OCI-LY1 (cell line): ENCODE results near the gene TMBIM4.

Source experiments
- H2AFZ ChIP-seq: fragments of 200-600 bp; sonication (generic), shearing (Covaris generic); 2 replicates; pipeline ENCODE4 v1.6.0; 2014; ENCODE audit warnings: antibody characterized with exemption, mild to moderate bottlenecking, low read length
- H3F3A ChIP-seq: fragments of 200-600 bp; sonication (generic), shearing (Covaris generic); 2 replicates; pipeline ENCODE4 v1.6.0; 2014; ENCODE audit warnings: mild to moderate bottlenecking, antibody characterized with exemption, low read length, moderate library complexity; ENCODE audit not compliant: insufficient read depth
- H3K27ac ChIP-seq: fragments of 200-600 bp; sonication (generic); 2 replicates; pipeline ENCODE4 v1.5.1; 2014; ENCODE audit warnings: low read length, mixed run types, mild to moderate bottlenecking, low read depth; ENCODE audit not compliant: poor library complexity, severe bottlenecking
- H3K27me3 ChIP-seq: fragments of 200-600 bp; sonication (generic); 2 replicates; pipeline ENCODE4 v1.6.0; 2014; ENCODE audit warnings: antibody characterized with exemption, mild to moderate bottlenecking, low read length, moderate library complexity; ENCODE audit not compliant: insufficient read depth
- H3K36me3 ChIP-seq: fragments of 200-600 bp; sonication (generic); 2 replicates; pipeline ENCODE4 v1.6.1; 2014; ENCODE audit warnings: mild to moderate bottlenecking, antibody characterized with exemption, low read length, moderate library complexity, mixed read lengths; ENCODE audit not compliant: insufficient read depth
- H3K4me1 ChIP-seq: fragments of 200-600 bp; sonication (generic); 2 replicates; pipeline ENCODE4 v1.5.1; 2014; ENCODE audit warnings: mild to moderate bottlenecking, low read length, moderate library complexity; ENCODE audit not compliant: insufficient read depth, severe bottlenecking
- H3K4me2 ChIP-seq: fragments of 200-600 bp; sonication (generic), shearing (Covaris generic); 2 replicates; pipeline ENCODE4 v1.6.1; 2014; ENCODE audit warnings: low read length
- H3K4me3 ChIP-seq: fragments of 200-600 bp; sonication (generic); 2 replicates; pipeline ENCODE4 v1.5.1; 2014; ENCODE audit warnings: low read length, low read depth, mild to moderate bottlenecking, mixed read lengths; ENCODE audit not compliant: poor library complexity, severe bottlenecking
- H3K79me2 ChIP-seq: fragments of 200-600 bp; shearing (Covaris generic); 2 replicates; pipeline ENCODE4 v1.6.1; 2016; ENCODE audit warnings: mixed run types, low read length, mixed read lengths; ENCODE audit not compliant: insufficient read depth
- H3K9ac ChIP-seq: fragments of 200-600 bp; sonication (generic), shearing (Covaris generic); 2 replicates; pipeline ENCODE4 v1.6.1; 2014; ENCODE audit warnings: mild to moderate bottlenecking, low read length, mixed read lengths
- H3K9me2 ChIP-seq: fragments of 200-600 bp; sonication (generic), shearing (Covaris generic); 2 replicates; pipeline ENCODE4 v1.6.1; 2014; ENCODE audit warnings: low read depth, mild to moderate bottlenecking, low read length, mixed read lengths
- H3K9me3 ChIP-seq: fragments of 200-600 bp; shearing (Covaris generic); 2 replicates; pipeline ENCODE4 v1.6.1; 2014; ENCODE audit warnings: low read length, mixed read lengths
- H4K20me1 ChIP-seq: fragments of 200-600 bp; sonication (generic), shearing (Covaris generic); 2 replicates; pipeline ENCODE4 v1.6.0; 2016; ENCODE audit warnings: mild to moderate bottlenecking, low read length; ENCODE audit not compliant: insufficient read depth
- EZH2 ChIP-seq: fragments of 200-600 bp; sonication (generic), shearing (Covaris generic); IDR thresholded peaks from 2 replicates; pipeline ENCODE4 v1.8.0; 2017; ENCODE audit warnings: borderline replicate concordance, mixed run types, mild to moderate bottlenecking, antibody characterized with exemption, low read length, moderate library complexity, mixed read lengths
- TF ChIP-seq, protein P1 (sequence below): fragments of 200-600 bp; sonication (generic), shearing (Covaris generic); IDR thresholded peaks from 2 replicates; pipeline ENCODE4 v1.5.1; 2017; ENCODE audit warnings: mild to moderate bottlenecking, antibody characterized with exemption, low read length, moderate library complexity, mixed read lengths

Gene TMBIM4

GRCh38 chr12:66191547-66192126 lies 21.8 kb upstream of the TMBIM4 start:
- H3K36me3 ChIP-seq = no peaks in the 10 kb centered on the region
- H3K9me2 ChIP-seq = no peaks in the 10 kb centered on the region
- no peaks in the 10 kb centered on the region for H3F3A ChIP-seq
- no peak overlapping the region for H3K27ac ChIP-seq
- no peak overlapping the region for H2AFZ ChIP-seq
- H3K9ac ChIP-seq = no peak overlapping the region
- H3K79me2 ChIP-seq = no peaks in the 10 kb centered on the region
- TF ChIP-seq, protein P1, sequence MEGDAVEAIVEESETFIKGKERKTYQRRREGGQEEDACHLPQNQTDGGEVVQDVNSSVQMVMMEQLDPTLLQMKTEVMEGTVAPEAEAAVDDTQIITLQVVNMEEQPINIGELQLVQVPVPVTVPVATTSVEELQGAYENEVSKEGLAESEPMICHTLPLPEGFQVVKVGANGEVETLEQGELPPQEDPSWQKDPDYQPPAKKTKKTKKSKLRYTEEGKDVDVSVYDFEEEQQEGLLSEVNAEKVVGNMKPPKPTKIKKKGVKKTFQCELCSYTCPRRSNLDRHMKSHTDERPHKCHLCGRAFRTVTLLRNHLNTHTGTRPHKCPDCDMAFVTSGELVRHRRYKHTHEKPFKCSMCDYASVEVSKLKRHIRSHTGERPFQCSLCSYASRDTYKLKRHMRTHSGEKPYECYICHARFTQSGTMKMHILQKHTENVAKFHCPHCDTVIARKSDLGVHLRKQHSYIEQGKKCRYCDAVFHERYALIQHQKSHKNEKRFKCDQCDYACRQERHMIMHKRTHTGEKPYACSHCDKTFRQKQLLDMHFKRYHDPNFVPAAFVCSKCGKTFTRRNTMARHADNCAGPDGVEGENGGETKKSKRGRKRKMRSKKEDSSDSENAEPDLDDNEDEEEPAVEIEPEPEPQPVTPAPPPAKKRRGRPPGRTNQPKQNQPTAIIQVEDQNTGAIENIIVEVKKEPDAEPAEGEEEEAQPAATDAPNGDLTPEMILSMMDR = no peak
- no peak for TF ChIP-seq EZH2
- H3K4me2 ChIP-seq = no peak overlapping the region
- no peaks in the 10 kb centered on the region for H3K4me1 ChIP-seq
- H3K4me3 ChIP-seq = no peak overlapping the region
- no peaks in the 10 kb centered on the region for H3K9me3 ChIP-seq
- H4K20me1 ChIP-seq = no peaks in the 10 kb centered on the region
- H3K27me3 ChIP-seq = no peaks in the 10 kb centered on the region

DNA sequence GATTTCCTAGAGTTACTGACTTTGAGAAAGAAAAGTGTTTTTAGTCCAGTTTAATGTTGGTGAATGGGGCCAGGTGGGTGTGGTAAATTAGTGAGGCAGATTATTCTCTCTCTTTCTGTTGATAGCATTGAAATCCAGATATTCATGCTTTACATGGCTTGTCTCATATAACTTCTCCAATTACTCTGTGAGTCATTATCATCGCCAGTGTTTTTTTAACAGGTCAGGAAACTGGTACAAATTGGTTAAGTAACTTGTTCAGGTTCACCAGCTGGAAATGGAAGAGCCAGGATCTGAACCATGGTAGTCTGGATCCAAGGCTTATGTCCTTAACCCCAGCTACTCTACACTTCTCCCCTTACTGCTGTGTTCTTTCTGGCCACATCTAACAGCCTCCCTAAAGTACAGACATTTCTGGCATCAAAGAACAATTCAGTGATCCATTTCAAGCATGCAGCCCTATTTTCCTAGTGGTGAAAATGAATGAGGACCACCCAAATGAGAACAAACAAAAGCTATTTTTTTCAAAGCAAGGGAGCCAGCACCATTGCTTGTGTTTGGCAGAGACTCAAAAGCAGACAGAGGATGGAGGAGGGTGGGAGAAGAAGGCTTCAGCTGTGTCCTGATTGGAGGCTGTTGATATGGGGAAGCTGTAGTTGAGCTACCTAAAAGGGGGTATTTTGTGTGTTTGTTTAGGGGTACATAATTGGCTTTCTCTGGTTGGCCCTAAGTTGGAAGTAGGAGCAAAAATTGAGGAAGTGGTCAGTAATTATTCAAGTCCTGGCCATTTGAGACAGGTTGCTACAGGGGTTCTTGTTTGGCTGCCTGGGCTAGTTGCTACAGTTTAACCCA lies 20.9 kb upstream of the TMBIM4 start:
- no peak overlapping the region for H3K9ac ChIP-seq
- no peaks in the 10 kb centered on the region for H3F3A ChIP-seq
- no peak overlapping the region for H3K27ac ChIP-seq

DNA sequence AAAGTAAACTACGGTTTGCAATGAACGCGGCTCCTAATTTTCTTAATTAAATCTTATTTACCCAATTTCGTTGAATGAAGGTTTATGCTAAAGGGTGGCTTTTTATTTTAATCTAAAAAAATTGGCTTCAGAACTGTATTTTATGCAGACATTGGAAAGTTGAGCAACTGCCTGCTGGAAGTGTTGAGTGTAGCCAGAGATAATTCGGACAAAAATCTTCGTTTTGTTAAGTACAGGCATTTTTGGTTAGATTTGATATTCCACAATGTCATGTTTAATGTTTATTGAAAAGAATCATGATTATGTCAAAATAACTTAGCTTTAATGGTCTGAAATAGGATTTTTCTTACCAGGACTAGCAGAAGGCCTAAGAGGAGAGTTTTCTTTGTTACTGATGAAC lies 20.1 kb upstream of the TMBIM4 start:
- no peaks in the 10 kb centered on the region for H3K4me1 ChIP-seq

More for the DNA sequence above, 20.9 kb upstream of the TMBIM4 start:
- no peaks in the 10 kb centered on the region for H3K9me2 ChIP-seq
- TF ChIP-seq, protein P1 = no peak
- no peak for TF ChIP-seq EZH2
- no peak overlapping the region for H3K4me3 ChIP-seq
- no peaks in the 10 kb centered on the region for H3K4me1 ChIP-seq
- no peak overlapping the region for H3K4me2 ChIP-seq
- H3K27me3 ChIP-seq = no peaks in the 10 kb centered on the region
- no peaks in the 10 kb centered on the region for H3K9me3 ChIP-seq
- H4K20me1 ChIP-seq = no peaks in the 10 kb centered on the region
- no peak overlapping the region for H2AFZ ChIP-seq
- H3K36me3 ChIP-seq = no peaks in the 10 kb centered on the region
- H3K79me2 ChIP-seq = no peaks in the 10 kb centered on the region

More for the DNA sequence above, 20.1 kb upstream of the TMBIM4 start:
- Histone ChIP-seq H3K4me2 (no peak overlapping the region), H3K27me3 (no peaks in the 10 kb centered on the region), H3K27ac (no peak overlapping the region), H3K4me3 (no peak overlapping the region), H3K79me2 (no peaks in the 10 kb centered on the region), H3K36me3 (no peaks in the 10 kb centered on the region), H3K9me2 (no peaks in the 10 kb centered on the region), H3F3A (no peaks in the 10 kb centered on the region), H4K20me1 (no peaks in the 10 kb centered on the region), H2AFZ (no peak overlapping the region), H3K9ac (no peak overlapping the region), H3K9me3 (no peaks in the 10 kb centered on the region)
- TF ChIP-seq, protein P1 = no peak
- no peak for TF ChIP-seq EZH2
